ENCODE data around the gene NLE1. TPM values are rescaled to one million over a fixed set of nuclear protein-coding genes. Genes with fewer than 3 reads are reported as not detected.
A peak's percentile ranks its signal among the peaks of the same experiment; 100 is the strongest.

NLE1 gene
- total and polyA plus RNA-seq, 12 donors, result 1.8 to 7.5 (median 4.2) TPM

GRCh38 chr17:35162755-35163154 lies 20.7 kb upstream of the NLE1 start:
- no peak overlapping the region for H3K4me3 ChIP-seq
- H3K27ac ChIP-seq, result no peak overlapping the region
- no peaks in the 10 kb centered on the region for H3K27me3 ChIP-seq
- intact Hi-C loops (cut with DNase I), result loop anchor here in 2 of 10 donors (10.0 kb wide), 1 partner anchor 582 kb away; no protein-coding TSS in a partner anchor
- WGBS, 2 donors, result 84 to 87% methylated on average over 4 of the region's 4 CpGs
- DNase-seq, result no peak
- no peak for TF ChIP-seq CTCF (IDR thresholded peaks at IDR 0.05)
- peaks cover 0 to 73% (median 5%) of the 10 kb centered on the region in 9 donors for H3K36me3 ChIP-seq
- peaks cover 0 to 16% (median 0%) of the 10 kb centered on the region in 9 donors for H3K4me1 ChIP-seq
- ATAC-seq, result no peak
- H3K9me3 ChIP-seq, result no peaks in the 10 kb centered on the region

- Histone ChIP-seq H3K9me3 (no peaks in the 10 kb centered on the region), H3K4me3 (no peak overlapping the region), H3K4me1 (peaks cover 0 to 16% (median 0%) of the 10 kb centered on the region in 9 donors), H3K27me3 (no peaks in the 10 kb centered on the region), H3K27ac (peak overlapping the region in 1 of 10 donors; percentile 33), H3K36me3 (peaks cover 0 to 82% (median 5%) of the 10 kb centered on the region in 9 donors)
- intact Hi-C loops (cut with DNase I), result loop anchor here in 2 of 10 donors (10.0 kb wide), 1 partner anchor 583 kb away; no protein-coding TSS in a partner anchor
- DNase-seq, result no peak
- 72 to 74% methylated on average over 3 of the region's 3 CpGs for WGBS, 2 donors
- peak in 2 of 8 donors; percentile 31 to 34 for ATAC-seq
- TF ChIP-seq CTCF (IDR thresholded peaks at IDR 0.05), result no peak
Observed at GRCh38 chr17:35161281-35161761, 19.2 kb upstream of the NLE1 start.

GRCh38 chr17:35160354-35161201 lies 18.5 kb upstream of the NLE1 start:
- no peak for DNase-seq
- H3K36me3 ChIP-seq, result peaks cover 0 to 89% (median 5%) of the 10 kb centered on the region in 9 donors

More at GRCh38 chr17:35160354-35161201, 18.5 kb upstream of the NLE1 start:
- Histone ChIP-seq H3K4me1 (peaks cover 0 to 16% (median 0%) of the 10 kb centered on the region in 9 donors), H3K4me3 (no peak overlapping the region), H3K27me3 (no peaks in the 10 kb centered on the region), H3K27ac (peak overlapping the region in 1 of 10 donors; percentile 47), H3K9me3 (no peaks in the 10 kb centered on the region)
- intact Hi-C loops (cut with DNase I), result loop anchor here in 2 of 10 donors (10.0 kb wide), 1 partner anchor 584 kb away; no protein-coding TSS in a partner anchor
- TF ChIP-seq CTCF (IDR thresholded peaks at IDR 0.05), result no peak
- 74 to 79% methylated on average over 13 of the region's 13 CpGs for WGBS, 2 donors
- no peak for ATAC-seq

Measured in heart right ventricle (tissue), 16 donors.